ENCODE results near the gene MRRF. TPM values are rescaled to one million over a fixed set of nuclear protein-coding genes. Genes with fewer than 3 reads are reported as not detected.
"Not testable (repeated sequence)": the region's sequence is repeated elsewhere in the genome, so short reads cannot be mapped to it uniquely, and the experiment has no call there.

The MRRF gene
- total RNA-seq, 1 donor from 2014 or later: 27.4 TPM

GRCh38 chr9:122363131-122363530 lies 98.4 kb downstream of the MRRF start:
- not testable (repeated sequence) for DNase-seq

GRCh38 chr9:122364117-122364782 lies 99.6 kb downstream of the MRRF start:
- DNase-seq: no peak

GRCh38 chr9:122364783-122365150 lies 100.1 kb downstream of the MRRF start:
- no peak for DNase-seq

DNA sequence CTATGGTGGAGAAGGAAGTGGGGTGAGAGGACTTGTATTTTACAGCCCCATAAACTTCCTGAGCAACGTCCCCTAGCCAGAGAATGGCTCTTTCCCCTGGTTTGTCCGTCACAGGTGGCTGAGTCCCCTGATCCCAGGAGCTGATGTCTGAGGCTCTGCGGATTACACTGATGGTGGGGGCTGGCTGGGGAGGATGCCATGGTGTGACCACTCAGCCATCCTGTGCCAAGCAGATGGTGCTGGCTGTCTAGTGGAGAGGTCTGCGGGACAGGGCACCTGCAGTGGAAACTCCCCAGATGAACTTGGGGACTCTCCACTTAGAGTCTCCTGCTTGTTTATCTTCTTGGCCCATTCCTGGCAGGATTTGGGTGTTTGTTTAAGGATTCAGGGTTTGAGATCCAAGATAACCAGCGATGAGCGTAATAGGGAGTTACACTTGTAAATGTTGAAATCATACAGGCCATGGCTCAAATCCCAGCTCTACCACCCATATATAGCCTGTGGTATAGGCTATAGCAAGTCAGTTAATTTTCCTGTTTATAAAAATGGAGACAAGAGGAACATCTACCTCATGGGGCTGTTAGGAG lies 101.5 kb downstream of the MRRF start:
- no peak for DNase-seq

DNA sequence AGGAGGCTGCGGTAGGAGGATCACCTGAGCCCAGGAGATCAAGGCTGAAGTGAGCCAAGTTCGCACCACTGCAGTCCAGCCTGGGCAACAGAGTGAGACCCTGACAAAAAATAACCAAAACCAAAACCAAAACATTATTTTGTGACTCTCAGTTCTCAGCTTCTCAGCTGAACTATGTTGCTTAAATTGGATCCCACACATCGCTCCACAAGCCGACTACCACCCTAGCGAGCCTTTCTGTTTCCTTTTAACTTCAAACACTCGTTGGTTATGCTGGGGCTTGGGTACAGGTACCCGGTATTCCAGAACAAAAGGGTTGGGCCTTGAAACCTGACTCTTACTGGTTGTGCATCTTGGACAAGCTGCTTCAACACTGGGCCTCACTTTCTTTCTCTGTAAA lies 102.4 kb downstream of the MRRF start:
- DNase-seq: no peak

GRCh38 chr9:122367774-122368460 lies 103.2 kb downstream of the MRRF start:
- DNase-seq: no peak

- no peak for DNase-seq
These were observed 104.0 kb downstream of the MRRF start for GRCh38 chr9:122368642-122369041.

GRCh38 chr9:122370303-122370702 lies 105.6 kb downstream of the MRRF start:
- DNase-seq: no peak

DNA sequence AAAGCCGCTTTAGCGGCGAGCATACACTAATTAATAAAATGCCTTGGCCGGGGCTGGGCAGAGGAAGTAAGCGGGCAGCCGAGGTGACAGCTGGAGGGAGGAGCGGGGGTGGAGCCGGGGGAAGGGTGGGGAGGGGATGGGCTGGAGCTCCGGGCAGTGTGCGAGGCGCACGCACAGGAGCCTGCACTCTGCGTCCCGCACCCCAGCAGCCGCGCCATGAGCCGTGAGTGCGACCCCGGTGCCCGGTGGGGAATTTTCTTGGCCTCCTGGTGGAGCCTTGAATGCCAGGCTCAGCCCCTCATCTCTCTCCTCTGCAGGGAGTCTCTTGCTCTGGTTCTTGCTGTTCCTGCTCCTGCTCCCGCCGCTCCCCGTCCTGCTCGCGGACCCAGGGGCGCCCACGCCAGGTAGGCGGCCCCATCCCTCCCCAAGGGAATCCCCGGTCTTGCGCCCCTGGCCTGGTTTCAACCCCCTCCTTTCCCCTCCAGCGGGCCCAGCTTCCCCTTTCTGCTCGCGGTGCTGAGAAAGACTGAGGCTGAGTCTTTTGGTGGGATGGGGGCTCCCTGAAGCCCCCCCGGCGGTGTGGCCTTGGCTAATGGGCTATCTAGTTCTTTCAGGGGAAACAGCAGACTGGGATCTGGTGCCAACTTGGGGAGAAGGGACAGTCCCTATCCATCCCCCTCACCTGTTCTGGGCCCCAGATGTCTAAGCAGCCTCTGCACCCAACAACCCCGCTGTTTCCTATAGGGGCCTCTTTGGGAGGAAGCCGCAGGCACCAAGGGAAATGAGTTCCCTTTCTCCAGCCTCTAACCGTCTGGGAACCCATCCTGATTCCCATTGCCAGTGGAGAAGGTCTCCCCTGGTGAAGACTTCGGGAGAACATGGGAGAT lies 106.4 kb downstream of the MRRF start, which contains the start of gene PTGS1:
Gene PTGS1 (plus strand): TSS at position 156 of the 887 bp plus-strand sequence. CDS start 61 bp downstream, at position 217.
- no peak for DNase-seq

DNA sequence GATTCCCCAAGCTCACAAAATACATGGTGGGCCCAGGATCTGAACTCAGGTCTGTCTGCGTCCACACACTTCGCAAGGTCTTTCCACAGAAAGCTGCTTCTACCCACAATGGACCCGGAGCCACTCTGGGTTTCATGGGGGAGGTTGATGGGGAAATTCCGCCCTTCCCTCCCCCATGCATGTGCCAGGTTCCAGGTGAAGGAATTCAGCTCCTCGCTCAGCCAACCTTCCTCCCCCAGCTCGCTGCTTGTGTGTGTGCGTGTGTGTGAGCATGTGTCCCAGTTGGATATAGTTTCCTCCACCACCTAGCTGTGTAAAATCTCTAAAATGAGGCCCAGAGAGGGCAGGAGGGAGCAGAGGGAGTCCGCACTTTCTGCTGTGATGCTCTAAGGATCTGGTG lies 107.2 kb downstream of the MRRF start:
- DNase-seq: no peak

GRCh38 chr9:122372856-122373845 lies 108.5 kb downstream of the MRRF start:
- DNase-seq: no peak

GRCh38 chr9:122374885-122375420 lies 110.3 kb downstream of the MRRF start:
- peak; percentile 43 for DNase-seq

DNA sequence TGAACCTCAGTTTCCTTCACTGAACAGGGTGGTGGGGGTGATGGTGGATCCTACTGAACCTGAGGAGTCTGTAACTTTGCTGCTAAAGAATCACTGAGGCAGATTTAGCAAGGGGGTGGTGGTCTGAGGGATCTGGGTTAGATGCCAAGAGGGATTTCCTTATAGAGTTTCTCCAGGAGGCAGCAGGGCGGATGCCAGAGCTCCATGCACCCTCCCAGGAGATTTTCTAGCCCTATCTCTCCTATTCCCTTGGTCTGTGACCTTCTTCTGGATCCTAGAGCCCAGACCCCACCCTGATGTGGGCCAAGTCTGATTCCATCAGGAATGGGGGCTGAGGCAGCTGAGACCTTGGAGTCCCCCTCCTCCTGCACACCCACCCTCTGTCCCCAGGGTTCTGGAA lies 112.1 kb downstream of the MRRF start:
- no peak for DNase-seq

- DNase-seq: no peak
These were observed 112.8 kb downstream of the MRRF start for GRCh38 chr9:122377241-122378164.

GRCh38 chr9:122378236-122378635 lies 113.6 kb downstream of the MRRF start:
- DNase-seq: no peak

GRCh38 chr9:122379340-122379739 lies 114.7 kb downstream of the MRRF start:
- no peak for DNase-seq

GRCh38 chr9:122380293-122380692 lies 115.6 kb downstream of the MRRF start:
- DNase-seq: no peak
